ENCODE data around the gene STX10.

- TF ChIP-seq EP300 (IDR thresholded peaks at IDR 0.05) (no peak), CTCF (IDR thresholded peaks at IDR 0.05) (no peak)
Measured at GRCh38 chr19:13150931-13151604, 893 bp upstream of the STX10 start.

All from tibial nerve (tissue), 4 donors.